Natural killer cell (primary cell): ENCODE measurements around the gene DRD3. TPM values are rescaled to one million over a fixed set of nuclear protein-coding genes. Genes with fewer than 3 reads are reported as not detected.

Experiments
- ATAC-seq, 3 donors: fragments of 150-1000 bp in 2 of 3; fragments of 200-7000 bp in 1 of 3; cut with Tn5 transposase; 1 replicate in 1 of 3; 2 replicates in 2 of 3; pipeline ENCODE4 v1.10.0; 2021; ENCODE audit warnings: mild to moderate bottlenecking in 2 of 3, moderate library complexity in 2 of 3
- DNase-seq, 2 donors: peaks; one replicate each; pipeline versions ENCODE4 v3.0.0 to v3.0.0-alpha.2; 2013 to 2021; ENCODE audit warnings: mixed read lengths in 1 of 2
- H3K27ac ChIP-seq: one replicate; pipeline ENCODE4 v1.5.1; 2013; ENCODE audit warnings: mild to moderate bottlenecking, low read length
- H3K27me3 ChIP-seq: one replicate; pipeline ENCODE4 v1.6.1; 2013; ENCODE audit warnings: low read length; ENCODE audit not compliant: control insufficient read depth, insufficient read depth
- H3K36me3 ChIP-seq: one replicate; pipeline ENCODE4 v1.6.1; 2013; ENCODE audit warnings: low read length; ENCODE audit not compliant: control insufficient read depth, insufficient read depth
- H3K4me1 ChIP-seq: one replicate; pipeline ENCODE4 v1.6.1; 2013; ENCODE audit warnings: low read length; ENCODE audit not compliant: control insufficient read depth, insufficient read depth
- H3K4me3 ChIP-seq: one replicate; pipeline ENCODE4 v1.5.1; 2013; ENCODE audit warnings: low read length
- H3K9me3 ChIP-seq: one replicate; pipeline ENCODE4 v1.6.1; 2013; ENCODE audit warnings: low read length; ENCODE audit not compliant: control insufficient read depth, insufficient read depth
- H3K27ac Mint-ChIP-seq, 2 donors: one replicate each; pipeline ENCODE4 v1.8.0; 2022; ENCODE audit warnings: mild to moderate bottlenecking in 2 of 2, mixed read lengths in 2 of 2, moderate library complexity in 1 of 2
- H3K27me3 Mint-ChIP-seq, 2 donors: one replicate each; pipeline ENCODE4 v1.8.0; 2022; ENCODE audit warnings: low read depth in 2 of 2, mixed read lengths in 2 of 2
- H3K36me3 Mint-ChIP-seq: one replicate; pipeline ENCODE4 v1.8.0; 2022; ENCODE audit warnings: mixed read lengths
- H3K4me1 Mint-ChIP-seq, 2 donors: one replicate each; pipeline ENCODE4 v1.8.0; 2022; ENCODE audit warnings: mixed read lengths in 2 of 2
- H3K4me3 Mint-ChIP-seq: one replicate; pipeline ENCODE4 v1.8.0; 2022; ENCODE audit warnings: mild to moderate bottlenecking, moderate library complexity, mixed read lengths
- H3K9me3 Mint-ChIP-seq, 2 donors: one replicate each; pipeline ENCODE4 v1.8.0; 2022; ENCODE audit warnings: mixed read lengths in 2 of 2
- WGBS: methylation state at CpG from one replicate; pipeline ENCODE4 v1.1.7; 2013; ENCODE audit warnings: missing lambda C conversion rate; ENCODE audit not compliant: insufficient coverage; 5-methylcytosine and 5-hydroxymethylcytosine counted together
- intact Hi-C: fragments of 100-400 bp; cut with micrococcal nuclease; formaldehyde crosslinking; loops from one replicate; pipeline ENCODE4 v1.14.2; 2022
- total RNA-seq, 4 donors: library from RNA; stranded (reverse); fragments of 120-200 nt in 1 of 4; gene quantifications; one replicate each; pipeline versions ENCODE4 v1.2.3 to v1.2.4, GENCODE V29; 2013 to 2022
- TF ChIP-seq, protein P1 (sequence below): fragments of 200-600 bp; IDR thresholded peaks from one replicate; pipeline ENCODE4 v1.8.0; 2022; ENCODE audit warnings: antibody characterized with exemption

The DRD3 gene
- total RNA-seq, 3 donors from 2014 or later (not counting 1 experiment from before 2014, with no cell fraction given), result not detected

DNA sequence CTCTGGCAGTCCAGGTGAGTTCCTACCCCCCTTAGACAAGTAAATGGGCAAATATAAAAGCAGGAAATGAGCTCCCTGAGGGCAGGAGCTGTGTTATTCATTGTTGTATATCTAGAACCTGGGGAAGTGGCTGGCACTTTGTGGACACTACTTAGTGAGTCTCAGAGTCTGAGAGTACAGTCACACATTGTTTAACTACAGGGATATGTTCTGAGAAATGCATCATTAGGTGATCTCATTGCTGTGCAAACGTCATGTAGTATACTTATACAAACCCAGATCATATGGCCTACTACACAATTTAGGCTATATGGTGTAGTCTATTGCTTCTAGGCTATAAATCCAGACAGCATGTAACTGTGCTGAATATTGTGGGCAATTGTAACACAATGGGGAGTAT, 52.4 kb downstream of the DRD3 start:
- TF ChIP-seq, protein P1, sequence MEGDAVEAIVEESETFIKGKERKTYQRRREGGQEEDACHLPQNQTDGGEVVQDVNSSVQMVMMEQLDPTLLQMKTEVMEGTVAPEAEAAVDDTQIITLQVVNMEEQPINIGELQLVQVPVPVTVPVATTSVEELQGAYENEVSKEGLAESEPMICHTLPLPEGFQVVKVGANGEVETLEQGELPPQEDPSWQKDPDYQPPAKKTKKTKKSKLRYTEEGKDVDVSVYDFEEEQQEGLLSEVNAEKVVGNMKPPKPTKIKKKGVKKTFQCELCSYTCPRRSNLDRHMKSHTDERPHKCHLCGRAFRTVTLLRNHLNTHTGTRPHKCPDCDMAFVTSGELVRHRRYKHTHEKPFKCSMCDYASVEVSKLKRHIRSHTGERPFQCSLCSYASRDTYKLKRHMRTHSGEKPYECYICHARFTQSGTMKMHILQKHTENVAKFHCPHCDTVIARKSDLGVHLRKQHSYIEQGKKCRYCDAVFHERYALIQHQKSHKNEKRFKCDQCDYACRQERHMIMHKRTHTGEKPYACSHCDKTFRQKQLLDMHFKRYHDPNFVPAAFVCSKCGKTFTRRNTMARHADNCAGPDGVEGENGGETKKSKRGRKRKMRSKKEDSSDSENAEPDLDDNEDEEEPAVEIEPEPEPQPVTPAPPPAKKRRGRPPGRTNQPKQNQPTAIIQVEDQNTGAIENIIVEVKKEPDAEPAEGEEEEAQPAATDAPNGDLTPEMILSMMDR, result no peak
- Histone ChIP-seq H3K27ac (no peak overlapping the region), H3K4me1 (no peaks in the 10 kb centered on the region), H3K4me3 (no peak overlapping the region), H3K27me3 (no peaks in the 10 kb centered on the region), H3K36me3 (no peaks in the 10 kb centered on the region), H3K9me3 (no peaks in the 10 kb centered on the region)
- ATAC-seq (no peak), DNase-seq (no peak)
- H3K27me3 Mint-ChIP-seq, result no peaks in the 10 kb centered on the region
- no peak overlapping the region for H3K27ac Mint-ChIP-seq
- WGBS, result no CpG with 5 or more reads among the region's 1 CpG
- intact Hi-C loops, result no loop called here
- H3K4me3 Mint-ChIP-seq, result no peak overlapping the region
- no peaks in the 10 kb centered on the region for H3K9me3 Mint-ChIP-seq
- H3K36me3 Mint-ChIP-seq, result no peaks in the 10 kb centered on the region
- H3K4me1 Mint-ChIP-seq, result no peaks in the 10 kb centered on the region

DNA sequence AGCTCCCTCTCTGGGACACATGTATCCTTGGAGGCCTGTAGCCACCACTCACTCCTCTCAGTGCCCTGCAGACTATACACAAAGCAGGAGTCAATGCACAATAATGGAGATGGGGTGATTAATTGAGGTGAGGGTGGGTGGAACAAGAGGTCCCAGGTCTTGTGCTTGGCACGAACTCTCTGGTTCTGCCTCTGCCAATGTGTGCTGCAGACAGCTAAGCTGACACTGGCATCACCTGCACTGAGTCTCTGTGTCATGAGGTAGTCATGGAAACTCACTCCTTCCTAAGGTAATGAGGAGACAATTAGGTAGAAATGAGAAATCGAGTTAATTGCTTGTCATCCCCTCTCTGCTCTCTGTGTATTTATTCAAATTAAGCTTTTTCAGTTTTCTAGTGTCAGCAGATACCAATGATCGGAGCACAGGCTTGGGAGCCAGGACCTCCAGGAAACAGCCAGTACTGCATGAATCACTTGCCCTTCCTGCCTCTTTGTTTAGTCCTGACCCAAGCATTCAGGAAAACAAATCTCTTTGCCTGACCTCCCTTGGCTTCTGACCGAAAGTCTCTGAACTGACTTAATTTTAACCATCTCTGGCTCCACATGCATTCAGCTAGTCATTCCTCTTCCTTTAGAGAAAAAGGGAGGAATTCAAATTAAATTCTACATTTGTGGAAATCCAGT, 56.7 kb downstream of the DRD3 start:
- Histone ChIP-seq H3K4me1 (no peaks in the 10 kb centered on the region), H3K36me3 (no peaks in the 10 kb centered on the region), H3K27me3 (no peaks in the 10 kb centered on the region), H3K27ac (no peak overlapping the region), H3K4me3 (no peak overlapping the region), H3K9me3 (no peaks in the 10 kb centered on the region)
- intact Hi-C loops, result no loop called here
- ATAC-seq, result no peak
- Mint-ChIP-seq H3K36me3 (no peaks in the 10 kb centered on the region), H3K4me3 (no peak overlapping the region), H3K27me3 (no peaks in the 10 kb centered on the region), H3K9me3 (no peaks in the 10 kb centered on the region), H3K27ac (no peak overlapping the region), H3K4me1 (no peaks in the 10 kb centered on the region)
- TF ChIP-seq, protein P1, result no peak
- no peak for DNase-seq
- WGBS, result 86% methylated on average over 3 of the region's 4 CpGs

DNA sequence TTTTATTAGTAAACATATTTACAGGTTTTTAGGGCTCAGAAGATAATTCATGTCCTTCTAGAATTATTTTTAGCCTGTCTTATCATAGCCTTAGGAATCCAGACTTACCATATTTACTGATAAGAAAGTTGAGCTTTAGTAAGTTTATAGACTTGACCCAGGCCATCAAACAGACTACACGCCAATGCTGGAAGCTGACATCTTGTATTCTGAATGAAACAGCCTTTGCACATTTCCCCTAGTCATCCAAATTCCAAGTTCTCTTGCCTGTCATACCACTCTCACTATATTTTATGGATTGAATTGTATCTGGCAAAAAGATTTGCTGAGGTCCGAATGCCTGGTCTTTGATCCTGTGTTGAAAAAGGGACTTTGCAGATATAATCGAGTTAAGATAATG, 58.6 kb downstream of the DRD3 start:
- Mint-ChIP-seq H3K36me3 (no peaks in the 10 kb centered on the region), H3K4me1 (no peaks in the 10 kb centered on the region), H3K27me3 (no peaks in the 10 kb centered on the region), H3K27ac (no peak overlapping the region), H3K4me3 (no peak overlapping the region), H3K9me3 (no peaks in the 10 kb centered on the region)
- no peak for ATAC-seq
- TF ChIP-seq, protein P1, result no peak
- no peak overlapping the region for H3K27ac ChIP-seq
- no peak overlapping the region for H3K4me3 ChIP-seq
- intact Hi-C loops, result no loop called here
- H3K4me1 ChIP-seq, result no peaks in the 10 kb centered on the region
- 100% methylated on average over 2 of the region's 3 CpGs for WGBS
- DNase-seq, result no peak
- H3K36me3 ChIP-seq, result no peaks in the 10 kb centered on the region
- H3K27me3 ChIP-seq, result no peaks in the 10 kb centered on the region
- no peaks in the 10 kb centered on the region for H3K9me3 ChIP-seq

DNA sequence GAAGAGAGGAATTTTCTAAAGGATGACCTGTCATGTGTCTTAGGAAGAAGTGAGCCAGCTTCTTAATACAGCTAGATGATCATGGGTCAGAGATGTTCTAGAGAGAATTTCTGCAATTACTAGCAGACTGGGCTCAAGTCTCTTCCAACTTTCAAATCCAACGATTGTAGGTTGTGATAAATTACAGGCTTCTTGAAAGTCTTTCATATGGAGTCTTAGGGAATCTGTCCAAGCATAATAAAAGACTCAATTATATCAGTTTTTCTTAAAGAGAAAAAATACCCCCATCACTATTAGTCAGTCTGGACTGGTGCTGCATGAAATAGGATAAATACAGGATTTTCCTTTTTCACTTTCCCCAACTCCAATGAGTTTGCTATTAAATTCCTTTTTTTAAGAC, 59.1 kb downstream of the DRD3 start:
- no peaks in the 10 kb centered on the region for H3K27me3 ChIP-seq
- H3K27ac ChIP-seq, result no peak overlapping the region
- no peak overlapping the region for H3K4me3 Mint-ChIP-seq
- DNase-seq, result no peak
- no CpG with 5 or more reads among the region's 1 CpG for WGBS
- no peaks in the 10 kb centered on the region for H3K9me3 Mint-ChIP-seq
- no peaks in the 10 kb centered on the region for H3K27me3 Mint-ChIP-seq
- no peaks in the 10 kb centered on the region for H3K4me1 ChIP-seq
- H3K4me1 Mint-ChIP-seq, result no peaks in the 10 kb centered on the region
- no peak overlapping the region for H3K4me3 ChIP-seq
- TF ChIP-seq, protein P1, result no peak
- H3K36me3 Mint-ChIP-seq, result no peaks in the 10 kb centered on the region
- intact Hi-C loops, result no loop called here
- H3K27ac Mint-ChIP-seq, result no peak overlapping the region
- H3K36me3 ChIP-seq, result no peaks in the 10 kb centered on the region
- ATAC-seq, result no peak
- no peaks in the 10 kb centered on the region for H3K9me3 ChIP-seq
